Measurements from ENCODE around the gene SWSAP1.

SWSAP1 gene

DNA sequence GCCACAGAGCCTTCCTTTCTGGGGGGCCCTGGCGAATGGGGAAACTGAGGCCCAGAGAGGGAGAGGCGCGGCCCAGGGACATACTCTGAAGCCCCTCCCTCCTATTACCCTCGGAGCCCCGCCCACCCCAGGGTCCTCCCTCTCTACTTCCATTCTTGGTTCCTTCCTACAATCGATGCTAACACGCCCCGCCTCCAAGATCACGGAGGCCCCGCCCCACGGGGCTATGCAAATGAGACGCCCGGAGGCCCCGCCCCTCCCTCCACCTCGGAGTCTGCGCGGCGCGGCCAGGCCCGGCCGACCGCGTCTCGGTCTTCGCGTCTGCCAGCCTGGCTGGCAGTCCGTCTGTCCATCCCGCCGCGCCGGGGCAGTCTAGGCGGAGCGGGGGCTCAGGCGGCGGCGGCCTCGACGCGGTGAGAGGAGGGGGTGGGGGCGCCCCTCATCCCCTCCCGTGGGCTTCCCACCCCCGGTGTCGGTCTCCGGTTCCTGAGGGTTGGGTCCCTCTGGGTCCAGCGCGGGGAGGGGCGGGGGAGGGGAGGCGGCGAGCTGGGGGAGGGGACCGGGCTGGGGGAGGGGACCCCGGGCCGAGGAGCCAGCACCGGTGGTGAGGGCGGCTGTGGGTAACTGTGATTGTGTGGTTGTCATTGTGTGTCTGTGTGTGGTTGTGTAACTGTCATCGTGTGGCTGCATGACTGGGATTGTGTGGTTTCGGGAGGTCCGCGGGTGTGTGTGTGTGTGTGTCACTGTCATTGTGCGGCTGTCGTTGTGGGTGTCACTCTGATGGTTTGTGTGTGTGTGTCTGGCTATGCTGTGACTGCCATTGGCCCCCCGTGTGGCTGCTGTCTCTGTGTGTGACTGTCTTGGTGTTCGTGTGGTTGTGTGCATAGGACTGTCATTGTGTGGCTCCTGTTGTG is 19.0 kb upstream of the SWSAP1 start, which contains the start of gene PLPPR2:
PLPPR2 (plus strand) TSS at position 273 of the 914 bp plus-strand sequence. CDS start 2,242 bp downstream, outside the sequence.
- DNase-seq (ENCODE audit: low read depth in 3 of 3), result peak; percentile 70 to 86 (median 76)

DNA sequence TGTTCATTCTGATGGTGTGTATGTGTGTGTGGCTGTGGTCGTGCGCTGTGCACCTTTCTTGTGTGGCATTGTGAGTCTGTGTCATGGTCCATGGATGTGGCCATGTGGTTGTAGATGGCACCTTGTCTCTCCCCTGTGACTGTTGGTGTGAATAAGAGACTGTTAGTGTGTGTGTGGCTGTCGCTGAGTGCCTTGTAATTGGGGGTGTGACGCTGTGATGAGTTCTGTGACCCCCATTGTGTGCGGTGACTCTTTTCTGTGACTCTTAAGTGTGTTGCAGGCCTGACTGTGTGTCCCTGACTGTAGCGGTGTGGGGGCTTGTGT is 18.4 kb upstream of the SWSAP1 start:
- no peak for DNase-seq (ENCODE audit: low read depth in 3 of 3)

GRCh38 chr19:11356676-11357550 is 17.6 kb upstream of the SWSAP1 start:
- no peak for DNase-seq (ENCODE audit: low read depth in 3 of 3)

DNA sequence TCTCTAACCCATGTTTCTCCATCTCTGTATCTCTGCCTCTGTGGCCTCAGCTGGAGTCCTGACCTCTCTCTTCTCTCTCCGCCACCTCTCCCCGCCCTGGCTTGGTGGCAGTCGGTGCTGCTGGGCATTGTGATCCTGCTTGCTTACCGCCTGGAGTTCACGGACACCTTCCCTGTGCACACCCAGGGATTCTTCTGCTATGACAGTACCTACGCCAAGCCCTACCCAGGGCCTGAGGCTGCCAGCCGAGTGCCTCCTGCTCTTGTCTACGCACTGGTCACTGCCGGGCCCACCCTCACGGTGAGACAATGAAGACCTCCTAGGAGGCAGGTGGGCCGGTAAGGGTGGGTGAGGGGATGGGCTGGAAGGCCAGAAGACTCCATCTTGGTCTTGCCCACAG is 15.0 kb upstream of the SWSAP1 start:
- no peak for DNase-seq (ENCODE audit: low read depth in 3 of 3)

DNA sequence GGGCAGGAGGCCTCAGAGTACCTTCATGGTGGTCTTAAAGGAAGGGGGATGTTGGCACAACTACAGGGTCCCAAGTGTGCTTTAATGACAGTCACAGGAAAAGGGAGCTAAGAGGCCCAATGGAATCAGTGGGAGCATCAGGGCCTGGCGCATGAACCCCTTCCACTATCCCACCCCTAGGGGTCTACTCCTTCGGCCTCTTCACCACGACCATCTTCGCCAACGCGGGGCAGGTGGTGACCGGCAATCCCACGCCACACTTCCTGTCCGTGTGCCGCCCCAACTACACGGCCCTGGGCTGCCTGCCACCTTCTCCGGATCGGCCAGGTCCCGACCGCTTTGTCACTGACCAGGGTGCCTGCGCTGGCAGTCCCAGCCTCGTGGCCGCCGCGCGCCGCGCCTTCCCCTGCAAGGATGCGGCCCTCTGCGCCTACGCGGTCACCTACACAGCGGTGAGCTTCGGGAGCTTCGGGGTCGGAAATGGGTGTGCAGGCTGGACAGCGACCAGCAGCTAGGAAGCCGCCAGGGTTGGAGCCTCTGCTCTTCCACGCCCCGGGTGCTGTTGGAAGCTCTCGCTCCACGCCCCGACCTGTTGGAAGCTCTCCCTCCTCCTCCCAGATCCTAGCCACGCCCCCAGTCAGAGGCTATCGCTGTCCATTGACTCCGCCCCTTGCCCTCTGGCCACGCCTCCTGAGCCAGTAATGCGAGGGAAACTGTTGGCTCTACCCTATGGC is 13.3 kb upstream of the SWSAP1 start:
- no peak for DNase-seq (ENCODE audit: low read depth in 3 of 3)

DNA sequence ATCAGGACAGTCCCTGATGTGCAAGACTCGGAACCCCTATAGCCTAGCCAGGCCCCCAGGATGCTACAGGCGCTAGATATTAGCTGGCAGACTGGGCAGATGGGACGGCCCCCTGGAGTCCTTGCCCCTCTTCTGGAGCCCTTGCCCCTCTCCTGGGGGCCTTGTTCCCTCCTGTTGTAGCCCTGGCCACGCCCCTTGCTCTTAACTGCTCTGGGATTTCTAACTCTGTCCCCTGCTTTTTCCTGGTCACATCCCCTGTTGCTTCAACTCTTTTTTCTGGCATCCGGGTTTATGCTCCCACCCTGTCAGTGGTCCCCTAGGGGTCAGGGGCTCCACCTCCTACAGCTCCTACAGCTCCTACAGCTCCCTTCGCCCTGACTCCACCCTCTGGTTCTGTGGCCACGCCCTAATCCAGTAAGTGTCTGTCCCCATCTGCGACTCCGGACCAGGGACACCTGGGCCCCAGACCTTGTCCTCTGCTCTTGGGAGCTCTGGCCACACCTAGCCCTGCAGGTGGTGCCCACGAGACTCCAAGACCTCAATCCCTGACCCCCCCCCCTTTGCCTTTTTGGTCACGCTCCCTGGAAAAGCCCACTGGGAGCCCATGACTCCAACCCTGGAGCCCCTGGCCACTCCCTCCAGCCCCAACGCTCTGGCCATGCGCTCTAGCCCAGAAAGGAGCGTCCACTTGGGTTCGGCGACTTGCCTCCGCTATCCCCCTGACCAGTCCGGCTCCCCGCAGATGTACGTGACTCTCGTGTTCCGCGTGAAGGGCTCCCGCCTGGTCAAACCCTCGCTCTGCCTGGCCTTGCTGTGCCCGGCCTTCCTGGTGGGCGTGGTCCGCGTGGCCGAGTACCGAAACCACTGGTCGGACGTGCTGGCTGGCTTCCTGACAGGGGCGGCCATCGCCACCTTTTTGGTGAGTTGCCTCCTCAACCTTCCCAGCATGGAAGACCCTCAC is 12.4 kb upstream of the SWSAP1 start:
- no peak for DNase-seq (ENCODE audit: low read depth in 3 of 3)

DNA sequence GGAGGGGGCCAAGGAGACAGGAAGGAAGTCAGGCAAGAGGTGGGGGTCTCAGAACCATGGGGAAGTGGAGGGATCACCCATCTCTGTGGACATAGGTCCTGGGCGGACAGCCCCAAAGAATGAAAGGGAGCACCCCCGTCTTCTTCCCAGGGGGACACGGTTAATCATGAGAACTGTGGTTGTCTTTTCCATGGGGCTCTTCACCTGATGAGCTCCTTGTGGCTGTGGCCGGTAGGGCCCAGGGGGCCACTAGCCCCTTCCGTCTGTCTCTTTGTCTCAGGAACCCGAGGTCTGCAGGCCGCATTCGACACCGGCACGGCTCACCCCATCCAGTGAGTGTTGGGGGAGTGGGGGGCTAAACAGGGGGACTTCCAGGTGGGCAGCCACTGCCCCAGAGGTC is 10.6 kb upstream of the SWSAP1 start:
- DNase-seq (ENCODE audit: low read depth in 3 of 3), result no peak

DNA sequence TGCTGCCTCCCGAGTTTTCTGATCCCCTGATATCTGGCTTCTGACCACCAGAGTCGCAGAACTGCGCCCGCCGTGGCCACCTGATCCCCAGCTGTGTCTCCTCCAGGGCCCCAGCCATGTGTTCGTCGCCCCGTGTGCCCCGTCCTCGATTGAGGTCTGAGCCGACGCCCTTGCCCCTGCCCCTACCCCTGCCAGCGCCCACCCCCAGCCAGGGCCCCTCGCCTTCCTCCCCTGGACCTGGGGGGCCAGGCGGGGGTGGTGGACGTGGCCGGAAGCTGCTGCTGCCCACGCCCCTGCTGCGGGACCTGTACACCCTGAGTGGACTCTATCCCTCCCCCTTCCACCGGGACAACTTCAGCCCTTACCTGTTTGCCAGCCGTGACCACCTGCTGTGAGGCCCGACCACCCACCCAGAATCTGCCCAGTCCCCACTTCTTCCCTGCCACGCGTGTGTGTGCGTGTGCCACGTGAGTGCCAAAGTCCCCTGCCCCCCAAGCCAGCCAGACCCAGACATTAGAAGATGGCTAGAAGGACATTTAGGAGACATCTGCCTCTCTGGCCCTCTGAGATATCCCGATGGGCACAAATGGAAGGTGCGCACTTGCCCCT is 10.1 kb upstream of the SWSAP1 start:
- DNase-seq (ENCODE audit: low read depth in 3 of 3), result no peak

DNA sequence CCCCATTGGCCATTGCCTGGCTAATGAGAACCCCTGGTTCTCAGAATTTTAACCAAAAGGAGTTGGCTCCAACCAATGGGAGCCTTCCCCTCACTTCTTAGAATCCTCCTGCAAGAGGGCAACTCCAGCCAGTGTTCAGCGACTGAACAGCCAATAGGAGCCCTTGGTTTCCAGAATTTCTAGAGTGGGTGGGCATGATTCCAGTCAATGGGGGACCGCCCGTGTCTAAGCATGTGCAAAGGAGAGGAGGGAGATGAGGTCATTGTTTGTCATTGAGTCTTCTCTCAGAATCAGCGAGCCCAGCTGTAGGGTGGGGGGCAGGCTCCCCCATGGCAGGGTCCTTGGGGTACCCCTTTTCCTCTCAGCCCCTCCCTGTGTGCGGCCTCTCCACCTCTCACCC is 9.5 kb upstream of the SWSAP1 start:
- no peak for DNase-seq (ENCODE audit: low read depth in 3 of 3)

DNA sequence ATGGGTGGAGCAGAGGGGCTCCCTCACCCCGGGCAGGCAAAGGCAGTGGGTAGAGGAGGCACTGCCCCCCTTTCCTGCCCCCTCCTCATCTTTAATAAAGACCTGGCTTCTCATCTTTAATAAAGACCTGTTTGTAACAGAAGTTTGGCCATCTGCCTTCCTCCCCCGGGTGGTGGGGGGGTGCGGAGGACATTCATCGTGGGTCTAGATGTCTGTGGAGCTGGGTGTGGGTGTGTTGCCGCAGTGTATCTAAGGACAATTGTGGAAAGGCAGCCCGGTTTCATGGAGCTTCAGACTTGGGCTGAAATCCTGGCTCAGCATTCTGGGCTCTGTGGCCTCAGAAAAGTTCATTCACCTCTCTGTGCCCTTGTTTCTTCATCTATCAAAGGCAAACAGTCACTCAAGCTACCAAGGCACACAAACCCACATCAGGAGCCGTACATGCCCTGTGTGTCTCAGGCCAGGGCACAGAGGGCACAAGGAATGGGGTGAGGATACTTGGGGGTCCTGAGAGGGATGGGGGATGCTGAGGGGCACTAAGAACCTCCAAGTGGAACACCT is 8.8 kb upstream of the SWSAP1 start:
- no peak for DNase-seq (ENCODE audit: low read depth in 3 of 3)

GRCh38 chr19:11367528-11367927 is 6.9 kb upstream of the SWSAP1 start:
- no peak for DNase-seq (ENCODE audit: low read depth in 3 of 3)

DNA sequence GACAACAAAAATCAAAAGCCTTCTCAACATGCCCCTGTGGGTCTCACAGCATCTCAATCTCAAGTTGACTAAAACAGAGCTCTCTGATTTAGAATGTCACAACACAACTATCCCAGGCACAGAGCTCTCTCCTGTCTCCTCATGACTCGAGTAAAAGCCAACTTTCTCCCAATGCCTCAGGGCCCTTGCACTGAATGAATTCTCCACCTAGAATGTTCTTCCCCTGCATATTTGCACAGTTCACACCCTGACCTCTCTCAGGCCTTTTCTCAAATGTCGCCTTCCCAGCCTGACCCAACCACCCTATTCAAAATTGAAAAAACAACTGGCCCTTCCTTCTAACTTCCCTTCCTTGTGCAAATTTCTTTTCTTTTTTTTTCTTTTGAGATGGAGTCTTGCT is 3.7 kb upstream of the SWSAP1 start:
- DNase-seq (ENCODE audit: low read depth in 3 of 3), result no peak

GRCh38 chr19:11373166-11373884 is 1.1 kb upstream of the SWSAP1 start:
- no peak for DNase-seq (ENCODE audit: low read depth in 3 of 3)

DNA sequence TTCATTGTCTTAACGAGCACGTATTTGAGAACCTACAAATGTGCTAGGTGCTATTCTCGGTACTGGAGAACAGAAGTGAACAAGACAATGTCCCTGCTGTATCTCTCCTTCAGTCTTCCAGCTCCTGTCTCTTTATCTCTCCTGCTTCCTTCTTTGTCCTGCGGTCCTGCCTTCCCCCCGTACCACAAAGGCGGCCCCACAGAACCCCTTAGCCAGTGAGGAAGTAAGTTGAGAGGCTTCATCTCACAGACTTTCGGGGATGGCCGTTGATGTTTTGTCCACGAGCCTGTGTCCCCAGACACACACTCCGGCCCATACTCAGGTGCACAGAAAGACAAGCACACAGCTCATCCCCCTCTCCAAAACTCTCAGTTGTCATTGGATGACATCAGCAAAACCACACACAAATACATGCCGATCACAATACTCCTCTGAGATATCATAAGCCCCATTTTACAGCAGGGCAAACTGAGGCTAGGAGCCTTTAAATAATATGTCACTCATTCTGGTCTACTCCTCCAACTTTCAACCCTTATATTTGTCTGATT is 507 bp upstream of the SWSAP1 start:
- no peak for DNase-seq (ENCODE audit: low read depth in 3 of 3)

GRCh38 chr19:11375143-11375948 is 880 bp downstream of the SWSAP1 start:
- DNase-seq (ENCODE audit: low read depth in 3 of 3), result peak in 2 of 3 donors; percentile 60 to 67

GRCh38 chr19:11377237-11377636 is 2.8 kb downstream of the SWSAP1 start:
- DNase-seq (ENCODE audit: low read depth in 3 of 3), result peak in 1 of 3 donors; percentile 8

DNA sequence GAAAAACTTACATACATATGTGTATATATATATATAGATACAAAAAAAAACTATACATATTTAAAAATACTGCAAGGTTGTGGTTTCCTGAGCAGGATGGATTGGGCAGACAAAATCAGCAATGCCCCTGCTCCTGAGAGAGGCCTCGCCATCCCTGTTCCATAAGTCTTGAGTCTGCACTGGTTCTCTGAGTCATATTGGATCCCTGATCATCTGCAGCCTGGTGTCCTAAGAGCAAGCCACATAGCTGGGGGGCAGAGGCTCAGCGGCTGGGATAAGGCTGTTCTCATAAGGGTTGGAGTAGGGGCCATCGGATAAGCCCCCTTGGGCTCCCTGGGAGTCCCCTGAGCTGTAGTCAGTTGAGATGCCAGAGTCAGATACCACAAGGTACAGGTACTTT is 3.3 kb downstream of the SWSAP1 start:
- no peak for DNase-seq (ENCODE audit: low read depth in 3 of 3)

Measured in stimulated activated CD4-positive, alpha-beta T cell treated with anti-CD3 and anti-CD28 coated beads, TNF-alpha, amount 100 ng/mL, for 48 hours (primary cell).